AG04449 (cell line): Measurements from ENCODE around the gene IRF2BP1.

Experiments
- CTCF ChIA-PET: fragments of 350-600 bp; formaldehyde crosslinking; extraction: SDS; loops from one replicate; lab custom pipeline; 2021; ENCODE audit warnings: antibody characterized with exemption; lab: Yijun Ruan, JAX
- POLR2A ChIA-PET: fragments of 400-600, 350-600 bp; formaldehyde crosslinking; extraction: SDS; loops from one replicate; lab custom pipeline; 2020; ENCODE audit warnings: antibody characterized with exemption, inconsistent platforms; lab: Yijun Ruan, JAX
- DNase-seq: peaks from one replicate; pipeline ENCODE4 v3.0.0-alpha.2; 2010; ENCODE audit warnings: low read depth, low spot score
- H3K4me3 ChIP-seq: 2 replicates; pipeline ENCODE4 v1.5.1; 2011; ENCODE audit warnings: low read depth, mild to moderate bottlenecking, control low read depth, low read length
- CTCF ChIP-seq: IDR thresholded peaks from one replicate; pipeline ENCODE4 v1.5.1; 2011; ENCODE audit warnings: mild to moderate bottlenecking, moderate library complexity, low read length, control low read depth, inconsistent platforms; ENCODE audit not compliant: insufficient read depth; ENCODE audit errors: missing control alignments

IRF2BP1 gene

GRCh38 chr19:45864629-45865082 is 21.3 kb downstream of the IRF2BP1 start:
- DNase-seq, result no peak
- TF ChIP-seq CTCF, result no peak
- H3K4me3 ChIP-seq, result 0 out of 2 replicates have a peak overlapping the region, but pooled peaks have one; percentile 6
- POLR2A ChIA-PET, result no interaction called here
- CTCF ChIA-PET, result interaction anchor here (0.6 to 4.9 kb wide), 5 partner anchors 8 to 51 kb away, joined by 3 to 67 read pairs (median 4); partner anchors contain the start of gene IRF2BP1

GRCh38 chr19:45863840-45864628 is 21.9 kb downstream of the IRF2BP1 start, which contains the start of gene FOXA3:
TSS of gene FOXA3 (plus strand) at chr19:45864326. CDS start at chr19:45864457, 131 bp downstream.
- POLR2A ChIA-PET, result interaction anchor here (0.6 to 1.4 kb wide), 8 partner anchors 9 to 238 kb away, joined by 3 to 8 read pairs (median 3); partner anchors contain the start of gene IRF2BP1
- H3K4me3 ChIP-seq, result peak within 1 kb of the TSS; percentile 51
- DNase-seq, result no peak
- peak; percentile 60 for TF ChIP-seq CTCF
- CTCF ChIA-PET, result interaction anchor here (0.6 to 4.9 kb wide), 8 partner anchors 9 to 401 kb away, joined by 3 to 67 read pairs (median 4); partner anchors contain the start of gene IRF2BP1

GRCh38 chr19:45863335-45863839 is 22.6 kb downstream of the IRF2BP1 start:
- DNase-seq, result no peak
- H3K4me3 ChIP-seq, result peak overlapping the region; percentile 51
- no peak for TF ChIP-seq CTCF
- POLR2A ChIA-PET, result interaction anchor here (0.6 to 1.4 kb wide), 8 partner anchors 8 to 238 kb away, joined by 3 to 8 read pairs (median 3); partner anchors contain the start of gene IRF2BP1
- CTCF ChIA-PET, result interaction anchor here (0.8 to 4.9 kb wide), 6 partner anchors 9 to 402 kb away, joined by 3 to 67 read pairs (median 5); partner anchors contain the start of gene IRF2BP1

- CTCF ChIA-PET, result interaction anchor here (0.8 to 4.9 kb wide), 5 partner anchors 17 to 402 kb away, joined by 3 to 67 read pairs (median 4); partner anchors contain the start of gene IRF2BP1
- no peak for TF ChIP-seq CTCF
- POLR2A ChIA-PET, result interaction anchor here (0.6 to 1.4 kb wide), 8 partner anchors 8 to 239 kb away, joined by 3 to 8 read pairs (median 3); partner anchors contain the start of gene IRF2BP1
- peak within 1 kb of the TSS; percentile 99 for H3K4me3 ChIP-seq
- peak; percentile 76 for DNase-seq
Measured at GRCh38 chr19:45862564-45863334, 23.2 kb downstream of the IRF2BP1 start, which contains the start of gene SYMPK. TSS of gene SYMPK (minus strand) at chr19:45863147. CDS start at chr19:45854495, 8,652 bp downstream.

GRCh38 chr19:45862271-45862563 is 23.7 kb downstream of the IRF2BP1 start:
- no peak for TF ChIP-seq CTCF
- POLR2A ChIA-PET, result interaction anchor here (0.6 kb wide), 1 partner anchor 133 kb away, joined by 3 read pairs; the partner anchor contains the start of gene CCDC61
- H3K4me3 ChIP-seq, result peak overlapping the region; percentile 99
- CTCF ChIA-PET, result interaction anchor here (4.9 kb wide), 1 partner anchor 20 kb away, joined by 67 read pairs; the partner anchor contains the start of gene IRF2BP1
- no peak for DNase-seq
